Esophagus squamous epithelium (tissue), 4 donors: ENCODE data around the gene OR4M1.
"Not testable (repeated sequence)": the region's sequence is repeated elsewhere in the genome, so short reads cannot be mapped to it uniquely, and the experiment has no call there.

Experiments
- POLR2A ChIP-seq, 4 donors: fragments of 450-650 bp; IDR thresholded peaks; one replicate each; pipeline ENCODE4 v1.6.1; 2017; ENCODE audit warnings: antibody characterized with exemption in 4 of 4, mild to moderate bottlenecking in 4 of 4, moderate library complexity in 3 of 4
- TF ChIP-seq, protein P1 (sequence below), 6 experiments: fragments of 450-650 bp in 4 of 6; fragments of 200-600 bp in 2 of 6; sonication (generic) in 2 of 6; IDR thresholded peaks; one replicate each; pipeline ENCODE4 v1.5.1; 2016 to 2019; ENCODE audit warnings: antibody characterized with exemption in 6 of 6, mild to moderate bottlenecking in 4 of 6, moderate library complexity in 4 of 6

DNA sequence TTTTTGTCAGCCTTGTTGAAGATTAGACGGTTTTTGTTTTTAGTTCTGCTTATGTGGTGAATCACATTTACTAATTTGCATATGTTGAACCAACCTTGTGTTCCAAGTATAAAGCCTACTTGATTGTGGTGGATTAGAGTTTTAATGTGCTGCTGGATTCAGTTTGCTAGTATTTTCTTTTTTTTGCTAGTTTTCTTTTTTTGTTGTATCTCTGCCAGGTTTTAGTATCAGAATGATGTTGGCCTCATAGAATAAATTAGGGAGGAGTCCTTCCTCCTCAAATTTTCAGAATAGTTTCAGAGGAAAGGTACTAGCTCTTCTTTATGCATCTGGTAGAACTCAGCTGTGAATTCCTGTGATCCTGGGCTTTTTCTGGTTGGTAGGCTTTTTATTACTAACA is 30.2 kb downstream of the OR4M1 start, which contains the start of gene OR4N2:
- TF ChIP-seq, protein P1, sequence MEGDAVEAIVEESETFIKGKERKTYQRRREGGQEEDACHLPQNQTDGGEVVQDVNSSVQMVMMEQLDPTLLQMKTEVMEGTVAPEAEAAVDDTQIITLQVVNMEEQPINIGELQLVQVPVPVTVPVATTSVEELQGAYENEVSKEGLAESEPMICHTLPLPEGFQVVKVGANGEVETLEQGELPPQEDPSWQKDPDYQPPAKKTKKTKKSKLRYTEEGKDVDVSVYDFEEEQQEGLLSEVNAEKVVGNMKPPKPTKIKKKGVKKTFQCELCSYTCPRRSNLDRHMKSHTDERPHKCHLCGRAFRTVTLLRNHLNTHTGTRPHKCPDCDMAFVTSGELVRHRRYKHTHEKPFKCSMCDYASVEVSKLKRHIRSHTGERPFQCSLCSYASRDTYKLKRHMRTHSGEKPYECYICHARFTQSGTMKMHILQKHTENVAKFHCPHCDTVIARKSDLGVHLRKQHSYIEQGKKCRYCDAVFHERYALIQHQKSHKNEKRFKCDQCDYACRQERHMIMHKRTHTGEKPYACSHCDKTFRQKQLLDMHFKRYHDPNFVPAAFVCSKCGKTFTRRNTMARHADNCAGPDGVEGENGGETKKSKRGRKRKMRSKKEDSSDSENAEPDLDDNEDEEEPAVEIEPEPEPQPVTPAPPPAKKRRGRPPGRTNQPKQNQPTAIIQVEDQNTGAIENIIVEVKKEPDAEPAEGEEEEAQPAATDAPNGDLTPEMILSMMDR (IDR thresholded peaks at IDR 0.05): not testable (repeated sequence)
- not testable (repeated sequence) for TF ChIP-seq POLR2A (IDR thresholded peaks at IDR 0.05)
